GM18508 (cell line): ENCODE data around the gene MYO5B.

Source experiments
- ATAC-seq: cut with Tn5 transposase; IDR thresholded peaks from one replicate; pipeline ENCODE4 v1.9.1; 2021; ENCODE audit warnings: moderate number of reproducible peaks; ENCODE audit not compliant: insufficient read depth, unreplicated experiment

Gene MYO5B

GRCh38 chr18:50038448-50038847 lies 156.5 kb downstream of the MYO5B start:
- ATAC-seq = no peak

DNA sequence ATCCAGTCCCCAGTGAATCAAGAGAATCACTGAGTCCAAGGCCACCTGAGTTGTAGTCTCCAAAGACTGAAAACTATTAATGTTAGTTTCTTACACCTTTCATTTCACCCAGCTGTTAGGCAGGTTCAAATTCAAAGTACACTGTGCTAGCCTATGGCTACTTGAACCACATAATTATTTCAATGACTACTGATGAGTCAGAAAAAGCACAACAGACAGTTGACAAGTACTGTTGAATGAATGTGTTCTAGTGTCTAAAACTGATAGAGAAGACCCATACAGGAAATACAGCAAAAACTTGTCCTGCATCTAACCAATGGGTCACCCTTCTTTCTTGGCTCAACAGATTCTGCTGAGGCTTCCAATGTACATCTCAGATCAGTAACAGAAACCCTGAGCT lies 160.9 kb downstream of the MYO5B start:
- no peak for ATAC-seq

- no peak for ATAC-seq
These were observed 161.9 kb downstream of the MYO5B start for GRCh38 chr18:50033004-50033403.

GRCh38 chr18:50030146-50030545 lies 164.8 kb downstream of the MYO5B start:
- ATAC-seq = no peak

- no peak for ATAC-seq
These were observed 167.0 kb downstream of the MYO5B start for GRCh38 chr18:50027996-50028395.

GRCh38 chr18:50024466-50024865 lies 170.5 kb downstream of the MYO5B start:
- ATAC-seq = no peak

- no peak for ATAC-seq
These were observed 172.0 kb downstream of the MYO5B start for GRCh38 chr18:50022985-50023384.

DNA sequence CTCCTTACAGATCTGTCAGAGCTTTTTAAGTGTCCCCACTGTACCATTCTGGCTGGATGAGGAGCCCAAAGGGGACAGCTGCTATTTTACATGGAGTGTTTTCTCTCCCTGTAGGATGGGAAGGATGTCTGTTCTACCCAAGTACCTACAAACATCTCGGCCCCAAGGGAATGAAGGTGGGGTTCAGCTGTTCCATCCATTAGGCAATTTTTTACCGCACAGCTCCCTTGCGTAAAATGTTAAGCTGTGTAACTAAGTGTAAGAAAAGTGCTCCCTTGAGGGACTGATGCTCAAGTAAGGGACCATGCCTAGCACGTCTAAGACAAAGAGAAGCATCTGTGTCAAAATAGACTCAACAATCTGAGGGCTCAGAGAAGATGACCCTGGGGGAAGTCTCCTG lies 180.3 kb downstream of the MYO5B start:
- no peak for ATAC-seq

GRCh38 chr18:50013363-50014138 lies 181.4 kb downstream of the MYO5B start:
- no peak for ATAC-seq

GRCh38 chr18:50011813-50012435 lies 183.0 kb downstream of the MYO5B start:
- ATAC-seq = no peak

- peak; percentile 80 for ATAC-seq
These were observed 185.1 kb downstream of the MYO5B start for GRCh38 chr18:50009773-50010335.

GRCh38 chr18:50008306-50008705 lies 186.6 kb downstream of the MYO5B start:
- no peak for ATAC-seq

- ATAC-seq = no peak
These were observed 188.4 kb downstream of the MYO5B start for GRCh38 chr18:50006470-50007046.

DNA sequence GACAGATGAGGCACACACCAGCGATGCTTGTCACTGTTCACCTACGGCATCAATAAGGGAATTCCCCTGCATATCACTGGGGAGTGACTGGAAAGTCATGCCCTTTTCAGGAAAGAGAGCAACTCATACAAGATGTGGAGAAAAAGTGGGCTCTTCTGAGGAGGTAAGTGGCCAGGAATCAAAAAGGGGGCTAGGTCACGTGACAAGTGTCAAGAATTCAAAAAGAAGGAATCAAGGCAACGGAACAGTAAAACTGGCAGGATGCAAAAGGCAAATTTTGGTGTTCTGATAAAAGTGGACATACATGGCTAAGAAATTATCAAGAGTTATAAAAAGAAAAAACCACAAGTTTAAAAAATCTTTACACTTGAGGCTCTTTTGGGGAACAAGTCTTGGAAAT lies 190.9 kb downstream of the MYO5B start:
- no peak for ATAC-seq

DNA sequence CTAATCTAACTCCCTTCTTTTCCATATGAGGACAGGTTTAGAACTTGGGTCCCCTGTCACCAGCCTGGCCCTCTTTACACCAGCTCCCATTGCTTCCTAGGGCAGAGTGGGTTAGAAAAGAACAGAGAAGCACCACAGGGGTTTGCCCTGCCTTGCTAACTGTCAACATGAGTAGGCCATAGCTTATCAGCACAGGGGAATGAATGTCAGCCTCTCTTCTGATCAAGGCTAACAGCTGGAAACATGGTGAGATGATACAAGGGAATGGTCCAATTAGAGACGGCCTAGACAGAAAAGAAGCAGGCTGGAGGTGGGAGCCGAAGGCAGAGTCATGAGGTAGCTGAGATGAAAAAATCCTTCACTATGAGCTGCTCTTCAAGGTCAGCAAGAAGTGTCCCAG lies 192.2 kb downstream of the MYO5B start:
- ATAC-seq = no peak

DNA sequence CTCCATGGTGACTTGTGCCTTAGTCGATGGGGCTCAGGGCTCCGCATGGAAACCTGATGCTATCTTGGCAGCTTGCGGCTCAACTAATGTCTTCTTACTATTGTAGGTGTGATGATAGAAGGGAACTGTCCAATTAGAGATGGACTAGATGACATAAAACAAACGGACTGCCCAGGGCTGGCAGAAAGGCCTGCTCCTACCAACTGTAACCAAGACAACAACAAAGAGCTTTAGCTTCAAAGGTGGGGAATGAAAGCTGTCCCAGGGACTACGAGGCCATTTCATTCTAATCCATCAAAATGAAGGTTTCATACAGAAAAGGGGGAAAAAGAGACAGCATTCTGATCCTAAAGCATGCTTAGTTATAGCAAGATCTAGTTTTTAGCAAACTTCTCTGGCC lies 194.7 kb downstream of the MYO5B start:
- no peak for ATAC-seq

DNA sequence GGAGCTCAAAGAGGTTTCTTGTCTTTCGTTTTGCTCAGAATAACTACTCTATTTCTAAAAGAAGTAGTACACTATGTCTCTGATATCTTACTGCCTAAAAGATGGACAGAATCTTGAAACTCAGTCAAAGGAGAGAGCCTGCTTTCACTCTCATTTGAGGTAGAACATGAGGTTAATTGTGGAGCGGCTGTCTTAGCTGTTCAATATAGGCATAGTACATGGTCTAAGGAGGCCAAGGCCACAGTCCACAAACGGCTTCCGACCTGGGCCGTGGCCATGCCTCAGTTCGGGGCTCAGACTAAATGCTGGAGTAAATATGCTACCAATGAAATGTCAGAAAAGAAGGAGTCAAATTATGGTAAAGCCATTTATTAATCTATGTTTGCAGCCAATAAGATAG lies 195.8 kb downstream of the MYO5B start:
- no peak for ATAC-seq

GRCh38 chr18:49997558-49997957 lies 197.4 kb downstream of the MYO5B start:
- no peak for ATAC-seq

GRCh38 chr18:49994410-49994809 lies 200.5 kb downstream of the MYO5B start:
- no peak for ATAC-seq

- no peak for ATAC-seq
These were observed 201.6 kb downstream of the MYO5B start for GRCh38 chr18:49993299-49993698.

DNA sequence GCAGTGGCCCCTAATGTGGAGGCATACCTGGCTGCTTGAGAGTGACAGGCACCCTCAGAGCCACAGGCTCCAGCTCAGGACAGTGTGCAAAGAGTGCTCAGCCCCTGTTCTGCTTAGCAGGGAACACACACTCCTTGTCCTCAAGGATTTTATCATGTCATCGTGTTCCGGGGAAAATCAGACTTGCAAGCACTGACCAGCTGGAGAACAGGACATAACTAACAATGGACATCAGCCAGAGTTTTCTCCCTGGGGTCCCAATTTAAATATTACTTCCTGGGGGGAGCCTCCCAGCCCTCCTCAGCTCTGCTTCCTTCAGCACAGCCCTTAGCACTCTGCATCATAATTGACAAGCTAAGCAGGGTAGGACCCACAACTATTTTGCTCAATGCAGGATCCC lies 206.2 kb downstream of the MYO5B start:
- ATAC-seq = no peak
